HCT116 (cell line): ENCODE data around the gene NR1H4. TPM values are rescaled to one million over a fixed set of nuclear protein-coding genes. Genes with fewer than 3 reads are reported as not detected.

Experiments
- ATAC-seq: fragments of 200-7000 bp; cut with Tn5 transposase; 2 replicates; pipeline ENCODE4 v1.9.1; 2020; ENCODE audit warnings: mild to moderate bottlenecking, moderate library complexity
- BruUV-seq: library from RNA; stranded (reverse); fragments of 400-500 nt; replicated peaks from 2 replicates; lab custom pipeline; 2021; lab: Mats Ljungman, UMichigan
- CTCF ChIA-PET: fragments of 300-600 bp; sonication (Branson Sonifier 250); formaldehyde crosslinking; loops from one replicate; lab custom pipeline; 2021; ENCODE audit warnings: antibody characterized with exemption; lab: Charles Lee
- POLR2A ChIA-PET: fragments of 300-600, 350-600 bp; sonication (Branson Sonifier 250); formaldehyde crosslinking; loops from one replicate; lab custom pipeline; 2021; ENCODE audit warnings: antibody characterized with exemption; lab: Charles Lee
- RAD21 ChIA-PET, 2 experiments: fragments of 300-600 bp; sonication (Branson Sonifier 250); formaldehyde crosslinking; loops; one replicate each; lab custom pipeline; 2023; ENCODE audit warnings: low total read pairs in 2 of 2; ENCODE audit not compliant: uncharacterized antibody in 2 of 2, unreplicated experiment in 2 of 2, low non-redundant PET in 1 of 2; lab: Charles Lee
- DNase-seq: peaks from one replicate; pipeline ENCODE4 v3.0.0-alpha.2; 2010; ENCODE audit warnings: low read depth, low spot score
- H2AFZ ChIP-seq: fragments of 200-600 bp; shearing (Covaris generic), sonication (generic); 2 replicates; pipeline ENCODE4 v1.6.1; 2017; ENCODE audit warnings: low read depth, mixed run types, mixed read lengths, antibody characterized with exemption, low read length; ENCODE audit not compliant: poor library complexity, severe bottlenecking
- H3K27ac ChIP-seq: 2 replicates; pipeline ENCODE4 v1.5.1; 2012; ENCODE audit warnings: low read depth, low read length
- H3K27me3 ChIP-seq: fragments of 200-600 bp; sonication (generic); 2 replicates; pipeline ENCODE4 v1.6.1; 2016; ENCODE audit warnings: mixed run types, low read length, mixed read lengths; ENCODE audit not compliant: insufficient read depth
- H3K36me3 ChIP-seq, 2 experiments: fragments of 200-500 bp in 1 of 2; fragments of 200-600 bp in 1 of 2; sonication (Bioruptor generic) in 1 of 2; sonication (generic) in 1 of 2; 2 replicates each; pipeline versions ENCODE4 v1.5.1 to v1.6.1; 2014 to 2016; ENCODE audit warnings: low read length in 2 of 2, inconsistent platforms in 1 of 2, mixed read lengths in 1 of 2, mixed run types in 1 of 2; ENCODE audit not compliant: insufficient read depth in 2 of 2, control insufficient read depth in 1 of 2
- H3K4me1 ChIP-seq, 2 experiments: fragments of 200-600 bp in 1 of 2; sonication (generic) in 1 of 2; 2 replicates each; pipeline versions ENCODE4 v1.5.1 to v1.6.1; 2012 to 2017; ENCODE audit warnings: low read length in 2 of 2, inconsistent platforms in 1 of 2, mild to moderate bottlenecking in 1 of 2, mixed read lengths in 1 of 2, mixed run types in 1 of 2, moderate library complexity in 1 of 2; ENCODE audit not compliant: insufficient read depth in 2 of 2, control insufficient read depth in 1 of 2
- H3K4me2 ChIP-seq: fragments of 200-600 bp; sonication (generic); 2 replicates; pipeline ENCODE4 v1.6.1; 2017; ENCODE audit warnings: mixed run types, low read length, mixed read lengths
- H3K4me3 ChIP-seq, 2 experiments: fragments of 200-600 bp in 1 of 2; sonication (generic) in 1 of 2; replicated peaks in 1 of 2; 2 replicates each; pipeline ENCODE4 v1.5.1; 2011 to 2016; ENCODE audit warnings: low read length in 2 of 2, control low read depth in 1 of 2, low read depth in 1 of 2, mild to moderate bottlenecking in 1 of 2, mixed read lengths in 1 of 2, mixed run types in 1 of 2
- H3K79me2 ChIP-seq: fragments of 200-600 bp; sonication (generic); 2 replicates; pipeline ENCODE4 v1.6.1; 2017; ENCODE audit warnings: mild to moderate bottlenecking, mixed run types, low read length, moderate library complexity, mixed read lengths; ENCODE audit not compliant: insufficient read depth
- H3K9ac ChIP-seq: fragments of 200-600 bp; sonication (generic); 2 replicates; pipeline ENCODE4 v1.6.1; 2016; ENCODE audit warnings: low read length, mixed read lengths
- H3K9me2 ChIP-seq: fragments of 200-600 bp; sonication (generic), shearing (Covaris generic); 2 replicates; pipeline ENCODE4 v1.6.1; 2017; ENCODE audit warnings: mixed run types, mild to moderate bottlenecking, moderate library complexity; ENCODE audit not compliant: insufficient read depth
- H3K9me3 ChIP-seq, 2 experiments: fragments of 200-500 bp in 1 of 2; fragments of 200-600 bp in 1 of 2; sonication (Bioruptor generic) in 1 of 2; sonication (generic) in 1 of 2; 2 replicates each; pipeline ENCODE4 v1.6.1; 2014 to 2017; ENCODE audit warnings: low read length in 2 of 2, mixed read lengths in 2 of 2, inconsistent platforms in 1 of 2, low read depth in 1 of 2, mild to moderate bottlenecking in 1 of 2, mixed run types in 1 of 2, moderate library complexity in 1 of 2; ENCODE audit not compliant: control insufficient read depth in 1 of 2, insufficient read depth in 1 of 2
- H4K20me1 ChIP-seq: fragments of 200-600 bp; sonication (generic), shearing (Covaris generic); 2 replicates; pipeline ENCODE4 v1.6.1; 2017; ENCODE audit warnings: mixed run types, mild to moderate bottlenecking, moderate library complexity; ENCODE audit not compliant: insufficient read depth
- CBX3 ChIP-seq: IDR thresholded peaks from 2 replicates; pipeline ENCODE4 v1.6.1; 2012; ENCODE audit warnings: low read depth
- CTCF ChIP-seq, 3 experiments: fragments of 200-600 bp in 1 of 3; sonication (generic) in 1 of 3; IDR thresholded peaks in 2 of 3; conservative IDR thresholded peaks in 1 of 3; 2 replicates each; pipeline ENCODE4 v1.5.1; 2012 to 2017; ENCODE audit warnings: low read depth in 2 of 3, low read length in 2 of 3, antibody characterized with exemption in 1 of 3, borderline replicate concordance in 1 of 3, control low read depth in 1 of 3, mild to moderate bottlenecking in 1 of 3, mixed read lengths in 1 of 3, mixed run types in 1 of 3, moderate library complexity in 1 of 3; ENCODE audit not compliant: insufficient read depth in 1 of 3
- ELF1 ChIP-seq: IDR thresholded peaks from 2 replicates; pipeline ENCODE4 v1.6.1; 2012; ENCODE audit warnings: low read depth, borderline replicate concordance
- EZH2 ChIP-seq: fragments of 200-600 bp; sonication (generic); IDR thresholded peaks from 2 replicates; pipeline ENCODE4 v1.6.1; 2017; ENCODE audit warnings: antibody characterized with exemption, mixed run types
- JUND ChIP-seq: IDR thresholded peaks from 2 replicates; pipeline ENCODE4 v1.6.1; 2012
- POLR2A ChIP-seq: IDR thresholded peaks from 2 replicates; pipeline ENCODE4 v1.7.0; 2011; ENCODE audit warnings: borderline replicate concordance; ENCODE audit not compliant: insufficient read depth, insufficient read length; ENCODE audit errors: extremely low read depth
- RAD21 ChIP-seq: IDR thresholded peaks from 2 replicates; pipeline ENCODE4 v1.6.1; 2012; ENCODE audit warnings: low read depth, mild to moderate bottlenecking
- REST ChIP-seq: IDR thresholded peaks from 2 replicates; pipeline ENCODE4 v1.6.1; 2012; ENCODE audit warnings: low read depth
- SIN3A ChIP-seq: IDR thresholded peaks from 2 replicates; pipeline ENCODE4 v1.6.1; 2012; ENCODE audit warnings: low read depth
- SP1 ChIP-seq: IDR thresholded peaks from 2 replicates; pipeline ENCODE4 v1.6.1; 2012; ENCODE audit warnings: low read depth
- SRF ChIP-seq: IDR thresholded peaks from 2 replicates; pipeline ENCODE4 v1.6.1; 2012; ENCODE audit warnings: low read depth
- TCF7L2 ChIP-seq: IDR thresholded peaks from 2 replicates; pipeline ENCODE4 v1.7.0; 2011; ENCODE audit warnings: borderline replicate concordance, inconsistent platforms; ENCODE audit not compliant: insufficient read depth, insufficient read length; ENCODE audit errors: extremely low read depth
- ZFX ChIP-seq: fragments of 450-650 bp; IDR thresholded peaks from 2 replicates; pipeline ENCODE4 v1.6.1; 2017
- ZNF274 ChIP-seq: fragments of 200-500 bp; sonication (Bioruptor generic); IDR thresholded peaks from 2 replicates; pipeline ENCODE4 v1.6.1; 2014; ENCODE audit warnings: mild to moderate bottlenecking, low read depth, low read length, inconsistent platforms
- intact Hi-C: fragments of 100-400 bp; cut with micrococcal nuclease; formaldehyde crosslinking; loops from 2 replicates; pipeline ENCODE4 v1.10.0; 2022
- total RNA-seq: library from RNA; stranded (reverse); gene quantifications from one replicate; pipeline ENCODE4 v1.2.1, GENCODE V29; 2021; ENCODE audit not compliant: unreplicated experiment
- TF ChIP-seq, protein P1 (sequence below): IDR thresholded peaks from 2 replicates; pipeline ENCODE4 v1.6.1; 2012

NR1H4 gene
- total RNA-seq, 1 experiment from 2014 or later: not detected

DNA sequence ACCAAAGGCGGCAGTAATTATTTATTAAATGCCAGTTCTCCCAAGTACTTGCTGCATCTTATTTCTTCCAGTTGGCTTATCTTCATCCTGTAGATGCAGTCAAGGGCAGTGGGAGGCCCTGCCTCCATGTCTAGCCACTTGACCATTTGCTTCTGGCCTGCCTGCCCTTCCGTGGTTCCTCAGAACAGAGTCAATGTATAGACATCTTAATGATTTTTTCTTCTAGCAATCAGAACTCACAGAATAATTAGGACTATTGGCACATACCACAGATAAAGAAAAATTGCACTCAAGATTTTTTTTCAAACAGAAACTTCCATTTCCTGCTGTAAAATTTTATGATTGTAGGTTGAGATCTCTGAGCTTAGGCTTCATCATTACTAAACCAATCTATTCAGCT lies 20.9 kb downstream of the NR1H4 start:
- H3K79me2 ChIP-seq: no peaks in the 10 kb centered on the region
- ChIA-PET CTCF (no interaction called here), POLR2A (no interaction called here), RAD21 (no interaction called here)
- intact Hi-C loops: no loop called here
- no peak overlapping the region for H3K4me3 ChIP-seq
- H3K27ac ChIP-seq: no peak overlapping the region
- TF ChIP-seq CTCF (IDR thresholded peaks at IDR 0.05 in 2 of 3, conservative IDR thresholded peaks at IDR 0.05 in 1 of 3; ENCODE audit: borderline replicate concordance in 1 of 3, insufficient read depth in 1 of 3, low read depth in 2 of 3, low read length in 2 of 3) (no peak), ZNF274 (no peak), RAD21 (no peak), EZH2 (no peak), ZFX (no peak), ELF1 (no peak), SP1 (no peak), REST (no peak), SIN3A (no peak), TCF7L2 (no peak), JUND (no peak), POLR2A (no peak), CBX3 (no peak), SRF (no peak)
- TF ChIP-seq, protein P1, sequence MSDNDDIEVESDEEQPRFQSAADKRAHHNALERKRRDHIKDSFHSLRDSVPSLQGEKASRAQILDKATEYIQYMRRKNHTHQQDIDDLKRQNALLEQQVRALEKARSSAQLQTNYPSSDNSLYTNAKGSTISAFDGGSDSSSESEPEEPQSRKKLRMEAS: no peak
- DNase-seq: no peak
- H3K9me2 ChIP-seq: no peaks in the 10 kb centered on the region
- no peaks in the 10 kb centered on the region for H3K36me3 ChIP-seq
- no peaks in the 10 kb centered on the region for H3K9me3 ChIP-seq
- H3K9ac ChIP-seq: no peak overlapping the region
- H2AFZ ChIP-seq: no peak overlapping the region
- ATAC-seq: no peak
- H3K27me3 ChIP-seq: 0 out of 2 replicates have a peak, but pooled peaks cover 4% of the 10 kb centered on the region
- H3K4me2 ChIP-seq: no peak overlapping the region
- H3K4me1 ChIP-seq: no peaks in the 10 kb centered on the region
- no TSS peak for BruUV-seq
- no peaks in the 10 kb centered on the region for H4K20me1 ChIP-seq
